SK-MEL-5 (cell line): ENCODE measurements around the gene INSC. TPM values are rescaled to one million over a fixed set of nuclear protein-coding genes. Genes with fewer than 3 reads are reported as not detected.

Source experiments
- DNase-seq: peaks from one replicate; pipeline ENCODE4 v3.0.0-alpha.2; 2016; ENCODE audit warnings: low read depth, low spot score
- in situ Hi-C: cut with HindIII; loops from 2 replicates; pipeline ENCODE4 v1.10.0; 2016; ENCODE audit warnings: low sequenced_read_pairs, high pct_unique_total_duplicates, low pct_unique_long_range_greater_than_20kb
- total RNA-seq: library from RNA; depleted of rRNA; stranded (reverse); fragments of >200 nt; shearing (Covaris generic); gene quantifications from 2 replicates; pipeline ENCODE4 v1.2.3, GENCODE V29; 2014

The INSC gene
- total RNA-seq, 1 experiment from 2014 or later, result 0.87 TPM

- in situ Hi-C loops, result no loop called here
- no peak for DNase-seq
These were observed 10.6 kb upstream of the INSC start for GRCh38 chr11:15104166-15104565.

DNA sequence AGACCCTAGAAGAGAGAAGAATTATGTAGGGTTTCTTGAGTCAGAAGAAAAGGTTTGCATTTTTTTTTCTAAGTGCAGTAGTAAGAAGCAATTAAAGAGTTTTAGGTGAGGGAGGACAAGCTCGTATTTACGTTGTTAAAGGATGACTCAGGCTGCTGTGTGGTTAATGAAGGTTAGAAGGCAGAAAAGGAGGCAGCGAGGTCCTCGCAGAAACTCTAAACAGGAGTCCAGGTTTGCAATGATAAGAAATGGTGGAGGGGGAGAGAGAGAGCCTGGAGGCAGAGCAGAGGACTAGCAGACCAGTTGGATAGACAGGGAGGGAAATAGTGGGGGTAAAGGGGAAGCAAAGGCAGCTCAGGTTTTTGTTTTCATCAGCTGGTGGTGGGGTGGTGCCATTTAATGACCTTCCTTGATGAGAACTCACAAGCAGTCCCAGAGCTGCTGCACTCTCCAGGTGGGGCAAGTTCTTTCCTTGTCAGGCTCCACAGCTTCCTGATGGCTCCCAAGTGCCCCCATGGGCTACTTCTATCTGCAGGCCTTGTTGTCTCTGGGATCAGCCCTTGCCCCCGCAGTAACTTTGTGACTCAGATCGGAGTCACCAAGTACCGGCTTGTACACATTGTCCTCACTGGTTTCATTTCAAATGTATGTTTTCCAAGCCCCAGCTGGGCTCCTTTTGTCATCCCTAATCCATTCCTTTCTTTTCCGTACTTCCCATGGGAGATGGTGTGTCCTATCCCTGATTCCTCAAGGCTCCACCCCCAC is 8.3 kb upstream of the INSC start:
- no peak for DNase-seq
- in situ Hi-C loops, result no loop called here

DNA sequence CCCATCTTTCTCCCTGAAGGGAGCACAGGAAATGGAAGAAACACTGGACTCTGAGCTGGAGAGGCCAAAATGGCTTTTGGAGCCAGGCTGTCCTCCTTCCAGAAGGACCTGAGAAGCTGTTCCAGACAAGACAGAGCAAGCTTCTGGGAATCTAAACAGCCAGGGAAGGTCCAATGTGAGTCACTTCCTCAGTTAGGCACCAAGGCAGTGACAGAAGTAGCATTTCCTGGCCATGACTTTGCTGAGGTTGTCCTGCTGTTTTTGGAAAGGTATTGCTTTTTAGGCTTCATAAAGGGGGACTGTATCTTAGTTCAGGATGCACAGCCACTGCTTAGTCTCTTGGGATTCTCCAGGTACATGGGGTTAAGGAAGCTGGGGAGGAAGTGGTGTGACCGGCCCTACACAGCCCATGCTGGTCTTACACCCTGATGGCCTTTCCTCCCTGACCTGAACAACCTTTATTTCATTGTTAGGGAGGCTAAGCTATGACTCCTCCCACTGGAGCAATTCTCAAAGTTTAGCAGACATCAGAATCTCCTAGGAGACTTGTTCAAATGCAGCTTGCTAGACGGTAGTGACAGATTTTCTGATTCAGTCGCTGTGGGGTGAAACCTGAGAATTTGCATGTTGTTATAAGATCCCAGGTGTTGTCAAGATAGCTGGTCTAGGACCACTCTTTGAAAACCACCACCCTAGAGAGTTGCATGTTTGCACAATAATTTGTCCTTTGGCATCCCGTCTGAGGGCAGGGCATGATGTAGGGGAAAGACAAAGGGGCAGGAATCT is 6.8 kb upstream of the INSC start:
- DNase-seq, result no peak
- in situ Hi-C loops, result no loop called here

- no peak for DNase-seq
- in situ Hi-C loops, result no loop called here
These were observed 6.1 kb upstream of the INSC start for GRCh38 chr11:15108592-15109130.

GRCh38 chr11:15109602-15110001 is 5.1 kb upstream of the INSC start:
- in situ Hi-C loops, result no loop called here
- no peak for DNase-seq

DNA sequence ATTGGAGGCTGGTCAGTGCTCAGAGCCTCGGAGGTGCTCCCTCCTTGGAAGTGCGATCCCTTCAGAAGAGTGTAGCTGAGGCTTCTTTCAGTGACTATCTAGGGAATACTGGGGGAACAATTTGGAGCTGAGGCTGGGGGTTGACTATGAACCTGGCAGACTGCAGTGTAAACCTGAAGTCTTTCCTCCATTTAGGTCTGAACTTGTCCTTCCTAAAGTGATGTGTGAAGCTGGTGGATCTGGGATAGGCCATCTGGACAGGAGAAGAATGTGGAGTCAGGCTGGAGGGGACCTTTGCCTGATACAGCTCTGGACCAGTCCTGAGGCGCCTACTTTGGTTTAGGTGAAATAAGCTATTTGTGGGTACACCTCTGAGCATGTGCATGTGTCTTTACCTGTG is 3.5 kb upstream of the INSC start:
- no peak for DNase-seq
- in situ Hi-C loops, result no loop called here

DNA sequence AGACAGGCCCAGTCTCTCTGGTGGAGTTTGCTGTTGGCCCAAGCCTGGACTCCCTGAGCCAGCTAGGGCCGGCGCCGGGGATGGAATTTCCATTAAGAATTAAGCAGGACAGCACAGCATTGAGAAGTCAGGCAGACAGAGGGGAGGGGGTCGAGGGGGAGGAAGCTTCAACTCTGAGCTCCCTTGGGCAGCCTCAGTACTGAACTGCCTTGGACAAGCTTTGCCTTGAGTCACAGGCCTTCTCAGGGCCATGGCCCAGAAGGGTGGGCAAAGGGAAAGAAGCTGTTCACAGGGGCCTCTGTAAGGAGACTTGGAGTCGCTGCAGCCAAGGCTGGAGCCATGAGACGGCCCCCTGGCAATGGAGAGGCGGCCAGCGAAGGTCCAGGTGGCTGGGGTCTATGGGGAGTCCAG is 2.6 kb upstream of the INSC start:
- in situ Hi-C loops, result no loop called here
- no peak for DNase-seq

GRCh38 chr11:15113381-15113780 is 1.3 kb upstream of the INSC start:
- DNase-seq, result no peak
- in situ Hi-C loops, result no loop called here

DNA sequence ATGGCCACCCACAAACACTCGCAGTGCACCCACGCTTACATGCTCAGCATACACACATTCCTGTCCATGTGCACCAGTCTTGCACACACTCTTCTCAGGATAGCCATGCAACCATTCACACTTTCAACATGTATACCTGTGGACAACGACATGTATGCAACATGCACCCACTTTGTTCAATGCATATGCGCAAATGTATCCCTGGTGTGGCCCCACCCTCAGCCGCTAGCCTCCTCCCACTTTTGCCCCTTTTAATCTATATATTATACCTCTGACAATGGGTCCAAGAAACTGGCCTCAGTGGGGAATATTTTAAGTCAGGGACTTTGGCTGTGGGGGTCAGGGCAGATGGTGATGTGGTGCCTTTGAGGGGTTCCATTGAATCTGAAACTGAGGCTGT is 963 bp downstream of the INSC start:
- in situ Hi-C loops, result no loop called here
- DNase-seq, result no peak

- DNase-seq, result peak; percentile 92
- in situ Hi-C loops, result no loop called here
These were observed 3.0 kb downstream of the INSC start for GRCh38 chr11:15117751-15118150.

DNA sequence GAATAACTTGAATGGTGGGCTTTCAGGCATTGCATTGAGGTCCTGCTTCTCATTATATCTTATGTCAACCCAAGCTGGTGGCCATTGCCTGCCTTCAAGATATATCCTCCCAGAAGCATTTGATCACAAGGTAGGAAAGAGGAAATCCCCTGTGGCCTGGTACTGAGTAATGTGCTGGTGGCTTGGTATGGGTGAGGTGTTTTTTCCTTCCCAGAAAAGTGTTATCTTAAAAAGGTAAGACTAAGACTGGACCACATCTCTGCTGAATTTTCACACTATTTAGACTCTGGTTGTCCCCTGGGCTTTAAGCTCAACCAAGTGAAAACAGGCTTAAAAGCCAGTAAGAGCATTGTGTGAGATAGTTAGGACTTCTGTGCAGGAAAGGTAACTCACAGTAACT is 3.7 kb downstream of the INSC start:
- DNase-seq, result no peak
- in situ Hi-C loops, result no loop called here

GRCh38 chr11:15119352-15119751 is 4.6 kb downstream of the INSC start:
- no peak for DNase-seq
- in situ Hi-C loops, result no loop called here

DNA sequence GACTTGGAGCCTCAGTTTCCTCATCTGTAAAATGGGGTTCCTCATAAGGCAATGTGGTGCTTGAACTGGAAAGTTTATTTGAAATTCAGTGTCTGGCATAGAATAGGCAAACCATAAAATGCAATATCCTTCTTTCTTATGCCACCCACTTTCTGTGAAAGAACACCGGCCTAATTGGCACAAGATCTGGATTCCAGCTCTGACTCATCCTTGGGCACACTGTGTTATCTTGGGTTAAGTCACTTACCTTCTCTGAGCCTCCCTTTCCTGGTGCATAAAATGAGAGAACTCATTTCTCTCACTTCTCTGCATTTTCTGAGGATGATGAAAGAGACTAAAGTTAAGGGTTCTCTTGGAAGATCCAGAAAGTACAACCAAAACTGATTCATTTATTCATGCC is 5.1 kb downstream of the INSC start:
- in situ Hi-C loops, result no loop called here
- no peak for DNase-seq

GRCh38 chr11:15123849-15124248 is 9.1 kb downstream of the INSC start:
- DNase-seq, result no peak
- in situ Hi-C loops, result no loop called here

DNA sequence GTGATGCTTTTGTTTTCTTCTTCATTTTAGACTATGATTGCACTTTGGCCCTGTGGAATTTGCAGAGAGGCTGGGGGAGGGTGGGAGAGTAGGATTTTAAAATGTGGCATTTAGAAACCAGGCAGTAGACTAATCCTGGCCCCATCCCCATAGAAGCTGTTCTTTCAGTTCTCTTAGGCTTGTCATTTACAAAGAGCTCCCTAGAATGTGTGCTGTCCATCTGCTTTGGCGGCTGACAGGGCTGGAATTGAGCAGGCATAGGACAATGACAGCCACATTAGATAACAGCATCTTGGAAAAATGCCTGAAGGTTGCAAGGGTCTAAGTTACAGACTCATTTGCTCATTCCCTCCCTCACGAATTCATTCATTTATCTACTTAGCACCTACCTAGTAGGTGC is 9.8 kb downstream of the INSC start:
- in situ Hi-C loops, result no loop called here
- no peak for DNase-seq

DNA sequence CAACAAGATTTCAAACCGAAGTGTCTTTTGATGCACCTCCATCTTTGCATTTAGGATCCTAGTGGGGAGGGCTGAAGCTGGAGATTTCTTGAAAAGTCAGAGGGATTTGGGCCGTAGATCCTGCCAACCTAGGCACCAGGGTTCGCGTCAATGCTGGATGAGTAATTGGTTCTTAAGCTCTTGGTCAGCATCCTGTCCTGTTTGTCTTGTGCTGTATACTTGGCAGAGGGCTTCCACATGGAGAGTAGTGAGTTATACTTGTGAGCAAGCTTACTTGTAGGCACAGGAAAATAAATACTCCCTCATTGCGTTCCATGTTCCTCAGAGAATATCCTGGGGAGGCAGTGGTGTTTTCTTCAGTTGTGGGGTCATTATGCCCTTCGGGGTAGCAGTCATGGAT is 12.6 kb downstream of the INSC start:
- DNase-seq, result no peak
- in situ Hi-C loops, result no loop called here

- in situ Hi-C loops, result no loop called here
- DNase-seq, result no peak
These were observed 13.9 kb downstream of the INSC start for GRCh38 chr11:15128621-15129020.

DNA sequence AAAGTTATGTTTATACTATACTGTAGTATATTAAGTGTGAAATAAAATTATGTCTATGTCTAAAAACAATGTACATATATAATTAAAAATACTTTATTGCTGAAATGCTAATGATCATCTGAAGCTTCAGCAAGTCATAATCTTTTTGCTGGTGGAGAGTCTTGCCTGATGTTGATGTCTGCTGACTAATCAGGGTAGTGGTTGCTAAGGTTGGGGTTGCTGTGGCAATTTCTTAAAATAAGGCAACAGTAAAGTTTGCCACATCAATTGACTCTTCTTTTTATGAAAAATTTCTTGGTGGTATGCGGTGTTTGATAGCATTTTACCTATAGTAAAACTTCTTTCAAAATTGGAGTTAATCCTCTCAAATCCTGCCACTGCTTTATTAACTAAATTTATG is 21.4 kb downstream of the INSC start:
- in situ Hi-C loops, result no loop called here
- no peak for DNase-seq
